Left cardiac atrium (tissue), 4 donors: Measurements from ENCODE around the gene ACTN4. TPM values are rescaled to one million over a fixed set of nuclear protein-coding genes. Genes with fewer than 3 reads are reported as not detected.
"Not testable (repeated sequence)": the region's sequence is repeated elsewhere in the genome, so short reads cannot be mapped to it uniquely, and the experiment has no call there.

Source experiments
- ATAC-seq, 2 donors: fragments of 200-7000 bp; cut with Tn5 transposase; one replicate each; pipeline ENCODE4 v1.9.1; 2020; ENCODE audit warnings: mild to moderate bottlenecking in 2 of 2, moderate library complexity in 2 of 2
- DNase-seq: peaks from one replicate; pipeline ENCODE4 v3.0.0-alpha.2; 2020
- intact Hi-C, 2 donors: fragments of 100-400 bp; cut with DNase I; formaldehyde crosslinking; loops; one replicate each; pipeline versions ENCODE4 v1.14.1 to v1.15.1; 2022 to 2023
- total RNA-seq, 2 donors: library from RNA; stranded (reverse); fragmentation: NEBNext Ultra II Directional; extraction: Animal tissue kit (Norgen Biotek cat#: 25700); gene quantifications; one replicate each; pipeline ENCODE4 v1.2.1, GENCODE V29; 2021
- donor health status: DM: no; HTN: yes; CAD: no.
- donor health status: DM: no; HTN: yes; CAD: no; lungs with severe emphysema.
- donor health status: DM: yes; HTN: yes; CAD: no.
- donor health status: Dilated cardiomyopathy.

Gene ACTN4
- total RNA-seq, 2 donors from 2014 or later, result 160 to 333 TPM

DNA sequence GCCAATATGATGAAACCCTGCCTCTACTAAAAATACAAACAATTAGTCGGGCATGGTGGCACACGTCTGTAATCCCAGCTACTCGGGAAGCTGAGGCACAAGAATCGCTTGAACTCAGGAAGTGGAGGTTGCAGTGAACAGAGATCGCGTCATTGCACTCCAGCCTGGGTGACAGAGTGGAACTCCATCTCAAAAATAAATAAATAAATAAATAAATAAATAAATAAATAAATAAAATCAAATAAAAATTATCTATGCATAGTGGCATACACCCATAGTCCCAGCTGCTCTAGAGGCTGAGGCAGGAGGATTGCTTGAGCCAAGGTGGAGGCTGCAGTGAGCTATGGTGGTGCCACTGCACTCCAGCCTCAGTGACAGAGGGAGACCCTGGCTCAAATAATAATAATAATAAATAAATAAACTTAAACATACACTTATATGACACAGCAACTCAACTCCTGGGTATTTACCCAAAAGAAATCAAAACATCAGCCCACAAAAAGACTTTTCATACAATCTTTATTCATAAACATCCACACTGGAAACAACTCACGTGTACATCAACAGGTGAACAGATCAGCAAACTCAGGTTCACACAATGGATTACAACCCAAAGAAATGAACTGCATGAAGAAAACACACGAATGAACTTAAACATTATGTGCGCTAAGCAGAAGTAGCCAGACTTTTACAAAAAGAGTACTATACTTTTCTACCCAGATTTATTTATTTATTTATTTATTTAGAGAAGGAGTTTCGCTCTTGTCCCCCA, 119.0 kb downstream of the ACTN4 start:
- ATAC-seq (no peak), DNase-seq (no peak)
- intact Hi-C loops, result no loop called here

DNA sequence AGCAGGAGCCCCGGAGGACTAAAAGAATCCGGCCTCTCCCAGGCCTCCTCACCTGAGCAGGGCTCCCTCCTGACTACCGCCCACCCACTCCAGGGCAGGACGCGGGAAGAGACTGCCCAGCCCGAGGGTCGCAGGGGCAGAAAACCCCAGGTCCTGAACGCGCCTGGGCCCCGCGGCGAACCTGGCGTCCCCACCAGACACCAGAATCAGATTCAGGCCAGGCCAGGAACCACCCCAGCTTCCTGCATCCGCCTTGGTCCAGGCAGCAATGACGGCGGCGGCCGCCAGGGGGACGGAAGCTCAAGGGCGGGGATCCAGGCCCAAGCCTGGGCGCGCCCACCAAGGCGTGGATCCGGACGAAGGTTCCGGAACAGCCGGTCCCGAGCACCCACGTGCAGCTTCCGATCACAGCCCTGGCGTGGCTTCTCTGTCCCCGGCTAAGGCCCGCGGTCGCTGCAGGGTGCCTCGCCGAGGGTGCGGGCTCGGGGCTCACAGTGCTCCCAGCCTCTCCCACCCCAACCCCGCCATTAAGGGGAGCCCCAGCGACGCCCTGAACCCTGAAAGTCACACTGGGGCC, 122.3 kb downstream of the ACTN4 start:
- ATAC-seq (peak; percentile 87 to 91), DNase-seq (peak; percentile 95)
- intact Hi-C loops, result no loop called here

GRCh38 chr19:38770228-38770948, 122.9 kb downstream of the ACTN4 start:
- intact Hi-C loops, DNase-seq: not testable (repeated sequence)
- ATAC-seq, result peak; percentile 16 to 50

DNA sequence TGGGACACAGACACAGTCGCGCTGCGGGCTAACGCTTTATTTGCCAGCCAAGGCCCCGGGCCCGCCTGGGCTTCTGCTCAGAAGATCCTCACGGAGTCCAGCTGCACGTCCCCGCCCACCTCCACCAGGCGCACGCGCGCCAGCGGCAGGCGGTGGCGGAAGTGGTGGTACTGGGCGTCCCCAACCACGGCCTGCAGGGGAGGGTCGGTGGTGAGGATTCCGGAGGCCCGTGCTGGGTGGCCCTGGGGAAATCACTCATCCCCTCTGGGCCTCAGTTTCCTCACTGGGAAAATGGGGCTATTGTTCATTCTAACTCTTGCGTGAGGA, 123.5 kb downstream of the ACTN4 start:
- ATAC-seq, result peak; percentile 92 to 95
- intact Hi-C loops, DNase-seq: not testable (repeated sequence)

- intact Hi-C loops, DNase-seq: not testable (repeated sequence)
- peak in 1 of 2 donors; percentile 1 for ATAC-seq
These were observed 124.1 kb downstream of the ACTN4 start for GRCh38 chr19:38771569-38771968.

DNA sequence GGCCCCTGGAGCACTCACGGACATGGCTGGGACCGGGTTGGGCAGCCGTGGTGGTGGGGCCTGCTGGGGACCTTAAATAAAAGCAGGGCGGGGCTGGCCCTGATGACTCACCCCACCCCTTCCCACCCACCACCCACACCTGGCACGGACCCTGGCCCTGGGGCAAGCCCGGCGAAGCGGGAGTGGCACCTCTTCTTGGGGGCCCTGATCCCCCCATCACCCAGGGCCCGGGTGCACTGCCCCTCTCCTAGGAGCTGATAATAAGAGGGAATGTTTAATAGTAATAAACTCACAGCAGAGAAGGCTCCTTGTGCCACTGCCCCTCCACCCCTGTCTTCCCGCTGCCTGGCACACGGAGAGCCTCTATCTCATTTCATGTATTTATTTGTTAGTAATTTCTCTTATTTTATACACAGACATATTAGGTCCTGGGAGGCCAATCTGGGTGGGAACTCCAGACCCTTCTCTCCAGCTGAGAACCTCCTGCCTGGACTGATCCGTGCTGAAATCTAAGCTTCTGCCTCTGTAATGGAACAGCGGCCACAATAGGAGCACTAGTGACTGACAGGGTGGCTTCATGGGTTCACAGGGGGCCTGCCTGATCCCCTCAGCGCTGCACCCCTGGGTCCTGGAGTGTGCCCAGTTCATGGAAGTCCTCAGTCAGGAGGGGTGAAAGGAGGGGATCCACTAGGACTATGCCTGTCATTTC, 126.2 kb downstream of the ACTN4 start, which contains the start of gene LGALS7:
LGALS7 (minus strand) TSS at position 49 of the 709 bp plus-strand sequence; CDS start at position 24, 25 bp downstream.
- DNase-seq (no peak), ATAC-seq (no peak)
- intact Hi-C loops, result no loop called here

GRCh38 chr19:38774181-38774950, 126.9 kb downstream of the ACTN4 start:
- DNase-seq (no peak), ATAC-seq (no peak)
- intact Hi-C loops, result no loop called here

DNA sequence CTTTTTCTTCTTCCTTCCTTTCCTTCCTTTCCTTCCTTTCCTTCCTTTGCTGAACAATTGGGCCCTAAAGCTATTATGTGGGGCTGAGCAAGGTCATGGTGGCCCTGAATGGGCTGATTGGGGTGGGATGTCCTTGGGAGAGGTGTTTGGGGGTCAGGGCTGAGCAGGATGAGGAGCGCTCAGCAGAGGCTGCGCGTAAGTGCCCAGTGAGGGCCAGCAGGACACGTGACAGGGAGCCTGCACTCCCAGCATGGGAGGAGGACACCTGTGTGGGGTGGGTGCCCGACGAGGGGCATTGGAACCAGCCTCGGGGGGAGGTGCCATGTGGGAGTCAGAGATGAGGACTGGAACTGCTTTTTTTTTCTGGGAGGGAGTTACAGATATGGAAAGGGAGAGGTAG, 131.3 kb downstream of the ACTN4 start:
- intact Hi-C loops, result no loop called here
- ATAC-seq (no peak), DNase-seq (no peak)

GRCh38 chr19:38780443-38780842, 133.0 kb downstream of the ACTN4 start:
- DNase-seq (no peak), ATAC-seq (no peak)
- intact Hi-C loops, result no loop called here

DNA sequence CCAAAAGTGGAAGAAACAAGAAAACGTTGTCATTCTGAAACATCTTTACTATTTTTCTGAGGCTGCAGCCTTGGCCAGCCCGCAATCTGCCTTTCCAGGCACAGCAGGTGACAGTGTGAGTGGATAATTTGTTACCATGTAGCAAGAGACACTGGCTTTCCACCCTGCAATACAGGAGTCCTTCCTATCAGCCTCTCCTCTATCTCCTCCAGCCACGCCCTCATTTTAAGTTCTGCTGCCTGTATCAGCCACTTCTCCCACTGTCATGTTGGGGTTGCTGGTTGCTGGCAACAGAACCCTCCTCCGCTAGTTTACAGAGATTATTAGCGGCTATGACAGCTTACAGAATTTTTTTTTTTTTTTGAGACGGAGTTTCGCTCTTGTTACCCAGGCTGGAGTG, 133.6 kb downstream of the ACTN4 start:
- no peak for DNase-seq
- peak; percentile 30 to 80 for ATAC-seq
- intact Hi-C loops, result no loop called here

Other genes starting within 250 kb of the ACTN4 start
- 10 to 100 TPM; 12.6 to 13.7 TPM for gene FAM98C, start 244.6 kb upstream of the ACTN4 start, total RNA-seq
- 1 to 10 TPM; 1.8 to 3.6 TPM for gene RASGRP4, start 221.4 kb upstream of the ACTN4 start, total RNA-seq
- 1 to 10 TPM; 1.3 to 3.0 TPM for gene RYR1, start 214.0 kb upstream of the ACTN4 start, total RNA-seq
- gene MAP4K1, start 29.7 kb upstream of the ACTN4 start, total RNA-seq, result 1 to 10 TPM; 3.1 TPM
- gene EIF3K, start 28.5 kb upstream of the ACTN4 start, total RNA-seq, result 100 to 1,000 TPM; 515 to 563 TPM
- gene CAPN12, start 96.8 kb downstream of the ACTN4 start, total RNA-seq, result under 1 TPM; 0.77 to 0.81 TPM
- not detected for gene LGALS7, start 125.9 kb downstream of the ACTN4 start, total RNA-seq
- not detected for gene LGALS7B, start 141.6 kb downstream of the ACTN4 start, total RNA-seq
- gene LGALS4, start 165.3 kb downstream of the ACTN4 start, total RNA-seq, result 1 to 10 TPM in 1 of 2 donors, under 1 TPM in 1; 0.85 to 1.4 TPM
- 100 to 1,000 TPM; 449 to 630 TPM for gene ECH1, start 184.1 kb downstream of the ACTN4 start, total RNA-seq
- 100 to 1,000 TPM; 179 to 185 TPM for gene HNRNPL, start 202.3 kb downstream of the ACTN4 start, total RNA-seq
- 1 to 10 TPM; 4.4 to 7.6 TPM for gene RINL, start 230.6 kb downstream of the ACTN4 start, total RNA-seq